ENCODE data around the gene GLIS2.

The GLIS2 gene

GRCh38 chr16:4385789-4386450 lies 70.1 kb downstream of the GLIS2 start:
- no peak for DNase-seq

- no peak for DNase-seq
These were observed 70.6 kb downstream of the GLIS2 start for GRCh38 chr16:4386451-4386805.

- DNase-seq: no peak
These were observed 71.2 kb downstream of the GLIS2 start for GRCh38 chr16:4386951-4387565.

GRCh38 chr16:4387781-4388180 lies 71.9 kb downstream of the GLIS2 start:
- DNase-seq: no peak

GRCh38 chr16:4388271-4389021 lies 72.6 kb downstream of the GLIS2 start:
- no peak for DNase-seq

Data from activated naive CD4-positive, alpha-beta T cell treated with anti-CD3 and anti-CD28 coated beads, Interleukin-2, amount 50 U/mL, for 16 hours (primary cell).